ENCODE measurements around the gene PKM.

- TF ChIP-seq POLR2A (IDR thresholded peaks at IDR 0.05), result no peak
- TF ChIP-seq CTCF (IDR thresholded peaks at IDR 0.05), result no peak
Measured at GRCh38 chr15:72166716-72167417, 64.1 kb downstream of the PKM start.

All from upper lobe of left lung (tissue), 4 donors.